PFSK-1 (cell line): Measurements from ENCODE around the gene TLL1.

Experiments
- FOXP2 ChIP-seq: optimal IDR thresholded peaks from 2 replicates; pipeline ENCODE3; 2011; ENCODE audit warnings: borderline replicate concordance, control low read depth, inconsistent platforms; ENCODE audit not compliant: insufficient read depth; ENCODE audit errors: extremely low read length, extremely low read depth
- POLR2AphosphoS5 ChIP-seq: IDR thresholded peaks from 2 replicates; pipeline ENCODE4 v1.6.1; 2012; ENCODE audit warnings: low read depth, mild to moderate bottlenecking, control low read depth, low read length, moderate library complexity
- REST ChIP-seq, 2 experiments: IDR thresholded peaks; 2 replicates each; pipeline versions ENCODE4 v1.6.1 to v1.8.0; 2011 to 2012; ENCODE audit warnings: low read depth in 2 of 2, low read length in 2 of 2, control low read depth in 1 of 2, inconsistent platforms in 1 of 2, mild to moderate bottlenecking in 1 of 2, moderate library complexity in 1 of 2; ENCODE audit not compliant: insufficient read depth in 1 of 2
- SIN3A ChIP-seq: IDR thresholded peaks from 2 replicates; pipeline ENCODE4 v1.6.1; 2012; ENCODE audit warnings: mild to moderate bottlenecking, low read length, moderate library complexity, borderline replicate concordance; ENCODE audit not compliant: insufficient read depth
- TAF1 ChIP-seq: IDR thresholded peaks from 2 replicates; pipeline ENCODE4 v1.6.1; 2012; ENCODE audit warnings: low read length, control low read depth, borderline replicate concordance; ENCODE audit not compliant: insufficient read depth

- TF ChIP-seq SIN3A (no peak), POLR2AphosphoS5 (no peak), REST (IDR thresholded peaks at IDR 0.05; ENCODE audit: insufficient read depth in 1 of 2, low read depth in 2 of 2, low read length in 2 of 2) (no peak), TAF1 (no peak), FOXP2 (no peak)
Measured at GRCh38 chr4:165867961-165868360, 5.1 kb upstream of the TLL1 start.
